ENCODE results near the gene OR14A2.

The OR14A2 gene

DNA sequence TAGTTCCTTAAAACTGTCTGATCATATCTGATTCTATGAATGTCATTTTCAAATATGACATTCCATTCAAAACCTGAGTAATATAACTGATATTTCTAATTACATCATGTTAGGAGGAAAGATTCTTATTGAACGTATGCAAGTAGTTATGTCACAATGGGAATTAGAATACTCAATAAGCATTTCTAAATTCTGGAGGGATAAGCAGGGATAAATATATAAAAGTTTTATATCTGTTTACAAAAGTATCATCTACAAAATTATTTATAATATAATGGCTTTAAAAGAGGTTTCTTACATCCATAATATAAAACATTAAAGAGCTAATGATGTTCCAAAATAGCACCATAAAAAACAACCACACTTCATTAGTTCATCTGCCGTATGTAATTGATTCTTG lies at the start of gene OR14A2:
OR14A2 (minus strand) TSS at position 101 of the 400 bp plus-strand sequence.
- no peak for ATAC-seq
- TF ChIP-seq, protein P1, sequence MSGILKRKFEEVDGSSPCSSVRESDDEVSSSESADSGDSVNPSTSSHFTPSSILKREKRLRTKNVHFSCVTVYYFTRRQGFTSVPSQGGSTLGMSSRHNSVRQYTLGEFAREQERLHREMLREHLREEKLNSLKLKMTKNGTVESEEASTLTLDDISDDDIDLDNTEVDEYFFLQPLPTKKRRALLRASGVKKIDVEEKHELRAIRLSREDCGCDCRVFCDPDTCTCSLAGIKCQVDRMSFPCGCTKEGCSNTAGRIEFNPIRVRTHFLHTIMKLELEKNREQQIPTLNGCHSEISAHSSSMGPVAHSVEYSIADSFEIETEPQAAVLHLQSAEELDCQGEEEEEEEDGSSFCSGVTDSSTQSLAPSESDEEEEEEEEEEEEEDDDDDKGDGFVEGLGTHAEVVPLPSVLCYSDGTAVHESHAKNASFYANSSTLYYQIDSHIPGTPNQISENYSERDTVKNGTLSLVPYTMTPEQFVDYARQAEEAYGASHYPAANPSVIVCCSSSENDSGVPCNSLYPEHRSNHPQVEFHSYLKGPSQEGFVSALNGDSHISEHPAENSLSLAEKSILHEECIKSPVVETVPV (CRISPR knock-in tag; IDR thresholded peaks at IDR 0.05) = no peak
- TF ChIP-seq, protein P2, sequence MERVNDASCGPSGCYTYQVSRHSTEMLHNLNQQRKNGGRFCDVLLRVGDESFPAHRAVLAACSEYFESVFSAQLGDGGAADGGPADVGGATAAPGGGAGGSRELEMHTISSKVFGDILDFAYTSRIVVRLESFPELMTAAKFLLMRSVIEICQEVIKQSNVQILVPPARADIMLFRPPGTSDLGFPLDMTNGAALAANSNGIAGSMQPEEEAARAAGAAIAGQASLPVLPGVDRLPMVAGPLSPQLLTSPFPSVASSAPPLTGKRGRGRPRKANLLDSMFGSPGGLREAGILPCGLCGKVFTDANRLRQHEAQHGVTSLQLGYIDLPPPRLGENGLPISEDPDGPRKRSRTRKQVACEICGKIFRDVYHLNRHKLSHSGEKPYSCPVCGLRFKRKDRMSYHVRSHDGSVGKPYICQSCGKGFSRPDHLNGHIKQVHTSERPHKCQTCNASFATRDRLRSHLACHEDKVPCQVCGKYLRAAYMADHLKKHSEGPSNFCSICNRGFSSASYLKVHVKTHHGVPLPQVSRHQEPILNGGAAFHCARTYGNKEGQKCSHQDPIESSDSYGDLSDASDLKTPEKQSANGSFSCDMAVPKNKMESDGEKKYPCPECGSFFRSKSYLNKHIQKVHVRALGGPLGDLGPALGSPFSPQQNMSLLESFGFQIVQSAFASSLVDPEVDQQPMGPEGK (CRISPR knock-in tag; IDR thresholded peaks at IDR 0.05; ENCODE audit: borderline replicate concordance) = no peak
- TF ChIP-seq ZNF70 (CRISPR knock-in tag; IDR thresholded peaks at IDR 0.05) = no peak
- no peak for TF ChIP-seq GLIS3 (CRISPR knock-in tag; IDR thresholded peaks at IDR 0.05)
- no peak for TF ChIP-seq ZFP3 (CRISPR knock-in tag; IDR thresholded peaks at IDR 0.05)

DNA sequence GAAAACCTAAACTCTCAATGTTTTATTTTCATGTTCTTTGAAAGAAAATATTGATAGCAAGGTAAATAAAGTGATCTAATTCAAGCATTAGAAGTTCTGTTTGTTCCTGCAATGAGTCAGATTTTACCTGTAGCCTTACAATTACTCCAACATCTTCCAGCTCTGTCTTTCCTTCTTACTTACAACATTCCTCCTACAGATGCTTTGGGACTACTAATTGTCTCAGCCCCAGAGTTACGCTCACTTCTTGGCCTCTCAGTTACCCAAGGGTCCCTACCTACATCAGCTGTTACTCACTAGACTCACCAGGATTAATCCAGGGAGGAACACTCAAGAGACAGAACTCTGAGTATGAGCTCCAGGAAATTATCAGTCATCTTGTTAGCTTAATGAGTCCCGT lies 49.6 kb upstream of the OR14A2 start:
- no peak for ATAC-seq
- TF ChIP-seq, protein P3, sequence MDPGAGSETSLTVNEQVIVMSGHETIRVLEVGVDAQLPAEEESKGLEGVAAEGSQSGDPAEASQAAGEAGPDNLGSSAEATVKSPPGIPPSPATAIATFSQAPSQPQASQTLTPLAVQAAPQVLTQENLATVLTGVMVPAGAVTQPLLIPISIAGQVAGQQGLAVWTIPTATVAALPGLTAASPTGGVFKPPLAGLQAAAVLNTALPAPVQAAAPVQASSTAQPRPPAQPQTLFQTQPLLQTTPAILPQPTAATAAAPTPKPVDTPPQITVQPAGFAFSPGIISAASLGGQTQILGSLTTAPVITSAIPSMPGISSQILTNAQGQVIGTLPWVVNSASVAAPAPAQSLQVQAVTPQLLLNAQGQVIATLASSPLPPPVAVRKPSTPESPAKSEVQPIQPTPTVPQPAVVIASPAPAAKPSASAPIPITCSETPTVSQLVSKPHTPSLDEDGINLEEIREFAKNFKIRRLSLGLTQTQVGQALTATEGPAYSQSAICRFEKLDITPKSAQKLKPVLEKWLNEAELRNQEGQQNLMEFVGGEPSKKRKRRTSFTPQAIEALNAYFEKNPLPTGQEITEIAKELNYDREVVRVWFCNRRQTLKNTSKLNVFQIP (CRISPR knock-in tag; IDR thresholded peaks at IDR 0.05; ENCODE audit: borderline replicate concordance, low read depth) = no peak
- TF ChIP-seq TCF4 (CRISPR knock-in tag; IDR thresholded peaks at IDR 0.05; ENCODE audit: borderline replicate concordance) (no peak), ZFP3 (CRISPR knock-in tag; IDR thresholded peaks at IDR 0.05) (no peak), PPARA (CRISPR knock-in tag; IDR thresholded peaks at IDR 0.05; ENCODE audit: borderline replicate concordance) (no peak), ZNF565 (CRISPR knock-in tag; conservative IDR thresholded peaks at IDR 0.05; ENCODE audit: low read depth) (no peak), ISL1 (CRISPR knock-in tag; IDR thresholded peaks at IDR 0.05) (no peak), ZNF8 (CRISPR knock-in tag; IDR thresholded peaks at IDR 0.05) (no peak), ARNTL (CRISPR knock-in tag; IDR thresholded peaks at IDR 0.05; ENCODE audit: borderline replicate concordance, low read depth) (no peak), SNAI2 (CRISPR knock-in tag; IDR thresholded peaks at IDR 0.05) (no peak), RARB (CRISPR knock-in tag; IDR thresholded peaks at IDR 0.05) (no peak), OSR1 (CRISPR knock-in tag; IDR thresholded peaks at IDR 0.05) (no peak), ZC3H10 (CRISPR knock-in tag; IDR thresholded peaks at IDR 0.05) (no peak), CSDC2 (CRISPR knock-in tag; IDR thresholded peaks at IDR 0.05) (no peak), ZNF70 (CRISPR knock-in tag; IDR thresholded peaks at IDR 0.05) (no peak), TOX (CRISPR knock-in tag; IDR thresholded peaks at IDR 0.05; ENCODE audit: borderline replicate concordance) (no peak)
- TF ChIP-seq, protein P4, sequence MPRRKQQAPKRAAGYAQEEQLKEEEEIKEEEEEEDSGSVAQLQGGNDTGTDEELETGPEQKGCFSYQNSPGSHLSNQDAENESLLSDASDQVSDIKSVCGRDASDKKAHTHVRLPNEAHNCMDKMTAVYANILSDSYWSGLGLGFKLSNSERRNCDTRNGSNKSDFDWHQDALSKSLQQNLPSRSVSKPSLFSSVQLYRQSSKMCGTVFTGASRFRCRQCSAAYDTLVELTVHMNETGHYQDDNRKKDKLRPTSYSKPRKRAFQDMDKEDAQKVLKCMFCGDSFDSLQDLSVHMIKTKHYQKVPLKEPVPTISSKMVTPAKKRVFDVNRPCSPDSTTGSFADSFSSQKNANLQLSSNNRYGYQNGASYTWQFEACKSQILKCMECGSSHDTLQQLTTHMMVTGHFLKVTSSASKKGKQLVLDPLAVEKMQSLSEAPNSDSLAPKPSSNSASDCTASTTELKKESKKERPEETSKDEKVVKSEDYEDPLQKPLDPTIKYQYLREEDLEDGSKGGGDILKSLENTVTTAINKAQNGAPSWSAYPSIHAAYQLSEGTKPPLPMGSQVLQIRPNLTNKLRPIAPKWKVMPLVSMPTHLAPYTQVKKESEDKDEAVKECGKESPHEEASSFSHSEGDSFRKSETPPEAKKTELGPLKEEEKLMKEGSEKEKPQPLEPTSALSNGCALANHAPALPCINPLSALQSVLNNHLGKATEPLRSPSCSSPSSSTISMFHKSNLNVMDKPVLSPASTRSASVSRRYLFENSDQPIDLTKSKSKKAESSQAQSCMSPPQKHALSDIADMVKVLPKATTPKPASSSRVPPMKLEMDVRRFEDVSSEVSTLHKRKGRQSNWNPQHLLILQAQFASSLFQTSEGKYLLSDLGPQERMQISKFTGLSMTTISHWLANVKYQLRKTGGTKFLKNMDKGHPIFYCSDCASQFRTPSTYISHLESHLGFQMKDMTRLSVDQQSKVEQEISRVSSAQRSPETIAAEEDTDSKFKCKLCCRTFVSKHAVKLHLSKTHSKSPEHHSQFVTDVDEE (CRISPR knock-in tag; IDR thresholded peaks at IDR 0.05) = no peak
- TF ChIP-seq, protein P2 (CRISPR knock-in tag; IDR thresholded peaks at IDR 0.05; ENCODE audit: borderline replicate concordance) = no peak
- TF ChIP-seq, protein P1 (CRISPR knock-in tag; IDR thresholded peaks at IDR 0.05) = no peak
